ENCODE results near the gene SLC9B1. TPM values are rescaled to one million over a fixed set of nuclear protein-coding genes. Genes with fewer than 3 reads are reported as not detected.

Gene SLC9B1
- total and polyA plus RNA-seq, 2 donors (not counting 1 experiment from before 2014, with no cell fraction given): 2.1 to 2.2 TPM

DNA sequence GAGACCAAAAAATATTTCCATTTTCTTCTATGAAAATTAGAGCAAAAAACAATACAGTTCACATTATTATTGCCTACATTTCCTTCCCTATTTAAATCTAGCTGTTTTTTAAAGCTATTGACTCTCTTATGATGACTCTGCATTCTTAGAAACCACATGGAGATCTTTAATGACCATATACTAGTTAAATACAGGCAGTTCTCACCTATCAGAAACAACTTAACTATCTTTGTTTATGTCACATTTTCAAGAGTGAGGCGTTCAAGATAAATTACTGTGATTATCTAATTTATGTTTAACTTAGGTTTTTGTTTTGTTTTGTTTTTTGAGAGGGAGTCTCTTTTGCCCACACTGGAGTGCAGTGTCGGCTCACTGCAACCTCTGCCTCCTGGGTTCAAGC lies 147.7 kb downstream of the SLC9B1 start:
- no peak overlapping the region for H3K4me3 ChIP-seq (ENCODE audit: control extremely low read depth in 1 of 5, extremely low read depth in 1 of 5, insufficient read depth in 1 of 5, low read depth in 2 of 5, low read length in 4 of 5)
- Mint-ChIP-seq H3K4me3 (no peak overlapping the region), H3K27ac (no peak overlapping the region), H3K27me3 (no peaks in the 10 kb centered on the region), H3K4me1 (peaks cover 53% of the 10 kb centered on the region), H3K9me3 (ENCODE audit: insufficient read depth) (no peaks in the 10 kb centered on the region)
- H3K4me1 ChIP-seq (ENCODE audit: control insufficient read depth in 2 of 2, insufficient read depth in 2 of 2, low read length in 2 of 2): peaks cover 22 to 23% of the 10 kb centered on the region in 2 donors
- 100% methylated on average over 1 of the region's 2 CpGs for WGBS (ENCODE audit: insufficient coverage)
- intact Hi-C loops (cut with micrococcal nuclease): no loop called here
- H3K79me2 ChIP-seq (ENCODE audit: control insufficient read depth, insufficient read depth, low read length): peaks cover 76% of the 10 kb centered on the region
- peaks cover 4% of the 10 kb centered on the region in 2 experiments for H3K36me3 ChIP-seq (replicated peaks in 1 of 2; ENCODE audit: control extremely low read depth in 1 of 2, control insufficient read depth in 1 of 2, extremely low read depth in 1 of 2, insufficient read depth in 2 of 2, low read length in 1 of 2)
- H3K27ac ChIP-seq (ENCODE audit: low read length in 2 of 2): no peak overlapping the region
- no peaks in the 10 kb centered on the region for H4K20me1 ChIP-seq (ENCODE audit: control insufficient read depth, insufficient read depth, low read length, poor library complexity, severe bottlenecking)
- ATAC-seq (ENCODE audit: low read depth) (no peak), DNase-seq (no peak)
- ChIA-PET CTCF (no interaction called here), POLR2A (no interaction called here)
- H3K9ac ChIP-seq (ENCODE audit: low read length): no peak overlapping the region
- peaks cover 0 to 4% (median 4%) of the 10 kb centered on the region in 3 donors for H3K9me3 ChIP-seq (ENCODE audit: control extremely low read depth in 1 of 3, control insufficient read depth in 2 of 3, insufficient read depth in 1 of 3, low read length in 2 of 3)
- no peak for TF ChIP-seq EZH2 (IDR thresholded peaks at IDR 0.05; ENCODE audit: borderline replicate concordance, insufficient read depth, low read depth, low read length, poor library complexity, severe bottlenecking)
- TF ChIP-seq, protein P1, sequence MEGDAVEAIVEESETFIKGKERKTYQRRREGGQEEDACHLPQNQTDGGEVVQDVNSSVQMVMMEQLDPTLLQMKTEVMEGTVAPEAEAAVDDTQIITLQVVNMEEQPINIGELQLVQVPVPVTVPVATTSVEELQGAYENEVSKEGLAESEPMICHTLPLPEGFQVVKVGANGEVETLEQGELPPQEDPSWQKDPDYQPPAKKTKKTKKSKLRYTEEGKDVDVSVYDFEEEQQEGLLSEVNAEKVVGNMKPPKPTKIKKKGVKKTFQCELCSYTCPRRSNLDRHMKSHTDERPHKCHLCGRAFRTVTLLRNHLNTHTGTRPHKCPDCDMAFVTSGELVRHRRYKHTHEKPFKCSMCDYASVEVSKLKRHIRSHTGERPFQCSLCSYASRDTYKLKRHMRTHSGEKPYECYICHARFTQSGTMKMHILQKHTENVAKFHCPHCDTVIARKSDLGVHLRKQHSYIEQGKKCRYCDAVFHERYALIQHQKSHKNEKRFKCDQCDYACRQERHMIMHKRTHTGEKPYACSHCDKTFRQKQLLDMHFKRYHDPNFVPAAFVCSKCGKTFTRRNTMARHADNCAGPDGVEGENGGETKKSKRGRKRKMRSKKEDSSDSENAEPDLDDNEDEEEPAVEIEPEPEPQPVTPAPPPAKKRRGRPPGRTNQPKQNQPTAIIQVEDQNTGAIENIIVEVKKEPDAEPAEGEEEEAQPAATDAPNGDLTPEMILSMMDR (IDR thresholded peaks at IDR 0.05): no peak
- no peak overlapping the region for H2AFZ ChIP-seq (ENCODE audit: insufficient read depth, low read depth, low read length, poor library complexity, severe bottlenecking)
- no peak overlapping the region for H3K4me2 ChIP-seq (replicated peaks; ENCODE audit: low read depth, low read length, poor library complexity, severe bottlenecking)
- no peaks in the 10 kb centered on the region for H3K27me3 ChIP-seq (replicated peaks in 1 of 4; ENCODE audit: control extremely low read depth in 1 of 4, control insufficient read depth in 3 of 4, insufficient read depth in 4 of 4, low read length in 3 of 4)

DNA sequence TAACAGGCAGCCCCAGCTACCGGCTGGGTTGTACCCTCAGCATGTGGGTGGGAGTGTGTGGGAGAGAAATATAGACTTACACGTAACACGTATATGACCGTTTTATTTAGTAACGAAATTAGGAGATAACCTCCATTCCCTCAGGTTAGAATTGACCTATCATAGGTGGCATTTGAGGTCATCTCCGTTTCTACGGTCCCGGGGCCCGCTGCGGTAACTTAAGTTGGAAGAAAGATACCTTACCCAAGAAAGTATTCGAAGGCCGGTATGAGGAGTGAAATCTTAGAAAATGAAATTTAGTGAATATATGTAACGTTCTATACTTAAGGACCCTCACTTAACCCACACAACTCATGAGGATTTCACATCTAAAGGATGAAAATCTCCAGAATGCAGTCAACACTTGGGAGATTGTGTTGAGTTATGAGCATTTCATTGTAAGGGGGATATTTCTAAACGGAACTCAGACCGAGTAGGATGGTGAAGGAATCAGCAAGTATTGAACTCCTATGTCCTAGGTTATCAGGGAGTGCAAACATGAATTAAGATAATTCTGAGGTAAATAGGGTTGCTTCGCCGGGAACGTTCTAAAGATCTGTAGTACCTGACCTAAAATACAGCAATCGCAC lies 149.8 kb downstream of the SLC9B1 start:
- H3K4me2 ChIP-seq (replicated peaks; ENCODE audit: low read depth, low read length, poor library complexity, severe bottlenecking): peak overlapping the region; percentile 78
- TF ChIP-seq EZH2 (IDR thresholded peaks at IDR 0.05; ENCODE audit: borderline replicate concordance, insufficient read depth, low read depth, low read length, poor library complexity, severe bottlenecking): no peak
- TF ChIP-seq, protein P1 (IDR thresholded peaks at IDR 0.05): no peak
- peaks cover 22 to 23% of the 10 kb centered on the region in 2 donors for H3K4me1 ChIP-seq (ENCODE audit: control insufficient read depth in 2 of 2, insufficient read depth in 2 of 2, low read length in 2 of 2)
- peaks cover 80% of the 10 kb centered on the region for H3K79me2 ChIP-seq (ENCODE audit: control insufficient read depth, insufficient read depth, low read length)
- no peaks in the 10 kb centered on the region for H3K27me3 Mint-ChIP-seq
- H3K36me3 ChIP-seq (replicated peaks in 1 of 2; ENCODE audit: control extremely low read depth in 1 of 2, control insufficient read depth in 1 of 2, extremely low read depth in 1 of 2, insufficient read depth in 2 of 2, low read length in 1 of 2): no peaks in the 10 kb centered on the region
- no peak for DNase-seq
- no peaks in the 10 kb centered on the region for H3K9me3 Mint-ChIP-seq (ENCODE audit: insufficient read depth)
- WGBS (ENCODE audit: insufficient coverage): 0% methylated on average over 2 of the region's 19 CpGs
- intact Hi-C loops (cut with micrococcal nuclease): loop anchor here (1.0 to 5.0 kb wide), 6 partner anchors 41 to 367 kb away; partner anchors contain the start of genes BDH2, CENPE, MANBA and NFKB1
- CTCF ChIA-PET: interaction anchor here (0.7 to 1.9 kb wide), 7 partner anchors 42 to 230 kb away, joined by 3 to 20 read pairs (median 4); partner anchors contain the start of genes BDH2, MANBA and UBE2D3
- peak overlapping the region; percentile 73 for H2AFZ ChIP-seq (ENCODE audit: insufficient read depth, low read depth, low read length, poor library complexity, severe bottlenecking)
- no peak for ATAC-seq (ENCODE audit: low read depth)
- peaks cover 56% of the 10 kb centered on the region for H3K4me1 Mint-ChIP-seq
- peak overlapping the region; percentile 75 to 89 (median 81) for H3K4me3 ChIP-seq (ENCODE audit: control extremely low read depth in 1 of 5, extremely low read depth in 1 of 5, insufficient read depth in 1 of 5, low read depth in 2 of 5, low read length in 4 of 5)
- H3K9ac ChIP-seq (ENCODE audit: low read length): peak overlapping the region; percentile 91
- no peaks in the 10 kb centered on the region for H3K9me3 ChIP-seq (ENCODE audit: control extremely low read depth in 1 of 3, control insufficient read depth in 2 of 3, insufficient read depth in 1 of 3, low read length in 2 of 3)
- no peaks in the 10 kb centered on the region for H4K20me1 ChIP-seq (ENCODE audit: control insufficient read depth, insufficient read depth, low read length, poor library complexity, severe bottlenecking)
- H3K4me3 Mint-ChIP-seq: peak overlapping the region; percentile 93
- H3K27me3 ChIP-seq (replicated peaks in 1 of 4; ENCODE audit: control extremely low read depth in 1 of 4, control insufficient read depth in 3 of 4, insufficient read depth in 4 of 4, low read length in 3 of 4): no peaks in the 10 kb centered on the region
- H3K27ac Mint-ChIP-seq: peak overlapping the region; percentile 96
- POLR2A ChIA-PET: interaction anchor here (1.4 to 2.8 kb wide), 3 partner anchors 42 to 150 kb away, joined by 5 to 79 read pairs (median 15); partner anchors contain the start of genes MANBA, SLC9B1 and UBE2D3
- peak overlapping the region; percentile 97 for H3K27ac ChIP-seq (ENCODE audit: low read length in 2 of 2)

All from B cell (primary cell).